HCT116 (cell line): ENCODE data around the gene STK38L. TPM values are rescaled to one million over a fixed set of nuclear protein-coding genes. Genes with fewer than 3 reads are reported as not detected.

Source experiments
- ATAC-seq: fragments of 200-7000 bp; cut with Tn5 transposase; 2 replicates; pipeline ENCODE4 v1.9.1; 2020; ENCODE audit warnings: mild to moderate bottlenecking, moderate library complexity
- BruUV-seq: library from RNA; stranded (reverse); fragments of 400-500 nt; replicated peaks from 2 replicates; lab custom pipeline; 2021; lab: Mats Ljungman, UMichigan
- CTCF ChIA-PET: fragments of 300-600 bp; sonication (Branson Sonifier 250); formaldehyde crosslinking; loops from one replicate; lab custom pipeline; 2021; ENCODE audit warnings: antibody characterized with exemption; lab: Charles Lee
- POLR2A ChIA-PET: fragments of 300-600, 350-600 bp; sonication (Branson Sonifier 250); formaldehyde crosslinking; loops from one replicate; lab custom pipeline; 2021; ENCODE audit warnings: antibody characterized with exemption; lab: Charles Lee
- RAD21 ChIA-PET, 2 experiments: fragments of 300-600 bp; sonication (Branson Sonifier 250); formaldehyde crosslinking; loops; one replicate each; lab custom pipeline; 2023; ENCODE audit warnings: low total read pairs in 2 of 2; ENCODE audit not compliant: uncharacterized antibody in 2 of 2, unreplicated experiment in 2 of 2, low non-redundant PET in 1 of 2; lab: Charles Lee
- DNase-seq: peaks from one replicate; pipeline ENCODE4 v3.0.0-alpha.2; 2010; ENCODE audit warnings: low read depth, low spot score
- H2AFZ ChIP-seq: fragments of 200-600 bp; shearing (Covaris generic), sonication (generic); 2 replicates; pipeline ENCODE4 v1.6.1; 2017; ENCODE audit warnings: low read depth, mixed run types, mixed read lengths, antibody characterized with exemption, low read length; ENCODE audit not compliant: poor library complexity, severe bottlenecking
- H3K27ac ChIP-seq: 2 replicates; pipeline ENCODE4 v1.5.1; 2012; ENCODE audit warnings: low read depth, low read length
- H3K27me3 ChIP-seq: fragments of 200-600 bp; sonication (generic); 2 replicates; pipeline ENCODE4 v1.6.1; 2016; ENCODE audit warnings: mixed run types, low read length, mixed read lengths; ENCODE audit not compliant: insufficient read depth
- H3K36me3 ChIP-seq, 2 experiments: fragments of 200-500 bp in 1 of 2; fragments of 200-600 bp in 1 of 2; sonication (Bioruptor generic) in 1 of 2; sonication (generic) in 1 of 2; 2 replicates each; pipeline versions ENCODE4 v1.5.1 to v1.6.1; 2014 to 2016; ENCODE audit warnings: low read length in 2 of 2, inconsistent platforms in 1 of 2, mixed read lengths in 1 of 2, mixed run types in 1 of 2; ENCODE audit not compliant: insufficient read depth in 2 of 2, control insufficient read depth in 1 of 2
- H3K4me1 ChIP-seq, 2 experiments: fragments of 200-600 bp in 1 of 2; sonication (generic) in 1 of 2; 2 replicates each; pipeline versions ENCODE4 v1.5.1 to v1.6.1; 2012 to 2017; ENCODE audit warnings: low read length in 2 of 2, inconsistent platforms in 1 of 2, mild to moderate bottlenecking in 1 of 2, mixed read lengths in 1 of 2, mixed run types in 1 of 2, moderate library complexity in 1 of 2; ENCODE audit not compliant: insufficient read depth in 2 of 2, control insufficient read depth in 1 of 2
- H3K4me2 ChIP-seq: fragments of 200-600 bp; sonication (generic); 2 replicates; pipeline ENCODE4 v1.6.1; 2017; ENCODE audit warnings: mixed run types, low read length, mixed read lengths
- H3K4me3 ChIP-seq, 2 experiments: fragments of 200-600 bp in 1 of 2; sonication (generic) in 1 of 2; replicated peaks in 1 of 2; 2 replicates each; pipeline ENCODE4 v1.5.1; 2011 to 2016; ENCODE audit warnings: low read length in 2 of 2, control low read depth in 1 of 2, low read depth in 1 of 2, mild to moderate bottlenecking in 1 of 2, mixed read lengths in 1 of 2, mixed run types in 1 of 2
- H3K79me2 ChIP-seq: fragments of 200-600 bp; sonication (generic); 2 replicates; pipeline ENCODE4 v1.6.1; 2017; ENCODE audit warnings: mild to moderate bottlenecking, mixed run types, low read length, moderate library complexity, mixed read lengths; ENCODE audit not compliant: insufficient read depth
- H3K9ac ChIP-seq: fragments of 200-600 bp; sonication (generic); 2 replicates; pipeline ENCODE4 v1.6.1; 2016; ENCODE audit warnings: low read length, mixed read lengths
- H3K9me2 ChIP-seq: fragments of 200-600 bp; sonication (generic), shearing (Covaris generic); 2 replicates; pipeline ENCODE4 v1.6.1; 2017; ENCODE audit warnings: mixed run types, mild to moderate bottlenecking, moderate library complexity; ENCODE audit not compliant: insufficient read depth
- H3K9me3 ChIP-seq, 2 experiments: fragments of 200-500 bp in 1 of 2; fragments of 200-600 bp in 1 of 2; sonication (Bioruptor generic) in 1 of 2; sonication (generic) in 1 of 2; 2 replicates each; pipeline ENCODE4 v1.6.1; 2014 to 2017; ENCODE audit warnings: low read length in 2 of 2, mixed read lengths in 2 of 2, inconsistent platforms in 1 of 2, low read depth in 1 of 2, mild to moderate bottlenecking in 1 of 2, mixed run types in 1 of 2, moderate library complexity in 1 of 2; ENCODE audit not compliant: control insufficient read depth in 1 of 2, insufficient read depth in 1 of 2
- H4K20me1 ChIP-seq: fragments of 200-600 bp; sonication (generic), shearing (Covaris generic); 2 replicates; pipeline ENCODE4 v1.6.1; 2017; ENCODE audit warnings: mixed run types, mild to moderate bottlenecking, moderate library complexity; ENCODE audit not compliant: insufficient read depth
- CBX3 ChIP-seq: IDR thresholded peaks from 2 replicates; pipeline ENCODE4 v1.6.1; 2012; ENCODE audit warnings: low read depth
- EGR1 ChIP-seq: IDR thresholded peaks from 2 replicates; pipeline ENCODE4 v1.6.1; 2012; ENCODE audit warnings: low read depth
- ELF1 ChIP-seq: IDR thresholded peaks from 2 replicates; pipeline ENCODE4 v1.6.1; 2012; ENCODE audit warnings: low read depth, borderline replicate concordance
- EZH2 ChIP-seq: fragments of 200-600 bp; sonication (generic); IDR thresholded peaks from 2 replicates; pipeline ENCODE4 v1.6.1; 2017; ENCODE audit warnings: antibody characterized with exemption, mixed run types
- EZH2phosphoT487 ChIP-seq: fragments of 200-600 bp; IDR thresholded peaks from 2 replicates; pipeline ENCODE4 v1.6.1; 2018; ENCODE audit warnings: antibody characterized with exemption, borderline replicate concordance
- FOSL1 ChIP-seq: IDR thresholded peaks from 2 replicates; pipeline ENCODE4 v1.6.1; 2012; ENCODE audit warnings: low read depth
- JUND ChIP-seq: IDR thresholded peaks from 2 replicates; pipeline ENCODE4 v1.6.1; 2012
- POLR2A ChIP-seq: IDR thresholded peaks from 2 replicates; pipeline ENCODE4 v1.7.0; 2011; ENCODE audit warnings: borderline replicate concordance; ENCODE audit not compliant: insufficient read depth, insufficient read length; ENCODE audit errors: extremely low read depth
- SRF ChIP-seq: IDR thresholded peaks from 2 replicates; pipeline ENCODE4 v1.6.1; 2012; ENCODE audit warnings: low read depth
- ZNF274 ChIP-seq: fragments of 200-500 bp; sonication (Bioruptor generic); IDR thresholded peaks from 2 replicates; pipeline ENCODE4 v1.6.1; 2014; ENCODE audit warnings: mild to moderate bottlenecking, low read depth, low read length, inconsistent platforms
- intact Hi-C: fragments of 100-400 bp; cut with micrococcal nuclease; formaldehyde crosslinking; loops from 2 replicates; pipeline ENCODE4 v1.10.0; 2022
- total RNA-seq: library from RNA; stranded (reverse); gene quantifications from one replicate; pipeline ENCODE4 v1.2.1, GENCODE V29; 2021; ENCODE audit not compliant: unreplicated experiment
- TF ChIP-seq, protein P1 (sequence below): IDR thresholded peaks from 2 replicates; pipeline ENCODE4 v1.6.1; 2012; ENCODE audit warnings: low read depth

Gene STK38L
- total RNA-seq, 1 experiment from 2014 or later = 23.9 TPM

DNA sequence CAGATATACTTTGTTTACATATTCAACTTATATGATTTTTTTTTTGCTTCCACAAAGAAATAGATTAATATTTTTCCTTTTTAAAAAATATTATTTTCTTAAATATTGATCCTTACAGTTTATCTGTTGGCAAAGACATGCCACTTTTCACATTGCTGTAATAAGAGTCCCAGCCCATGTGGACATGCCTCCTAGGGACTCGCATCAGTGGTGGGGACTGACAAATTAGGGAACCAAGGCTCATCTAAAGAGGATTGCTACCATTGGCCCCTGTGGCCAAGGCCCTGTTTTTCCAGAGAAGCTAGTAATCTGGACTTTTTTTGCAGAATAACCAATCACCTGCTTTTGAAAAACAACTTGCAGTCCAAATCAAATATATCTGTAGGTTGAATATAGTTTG lies 60.8 kb downstream of the STK38L start:
- intact Hi-C loops = loop anchor here (5.0 to 10.0 kb wide), 2 partner anchors 160 to 453 kb away; no protein-coding TSS in a partner anchor

More for the DNA sequence above, 60.8 kb downstream of the STK38L start:
- Histone ChIP-seq H3K27me3 (no peaks in the 10 kb centered on the region), H3K4me2 (no peak overlapping the region), H3K9me2 (no peaks in the 10 kb centered on the region), H3K4me3 (no peak overlapping the region), H3K36me3 (peaks cover 6% of the 10 kb centered on the region in 2 experiments; a peak in 3 of 4 replicates), H3K9ac (no peak overlapping the region), H3K9me3 (no peaks in the 10 kb centered on the region), H4K20me1 (no peaks in the 10 kb centered on the region), H3K27ac (no peak overlapping the region), H3K4me1 (no peaks in the 10 kb centered on the region), H3K79me2 (no peaks in the 10 kb centered on the region), H2AFZ (no peak overlapping the region)
- ChIA-PET RAD21 (interaction anchor here in 1 of 2 experiments (0.7 kb wide), 1 partner anchor 464 kb away, joined by 7 read pairs; no protein-coding TSS in a partner anchor), CTCF (interaction anchor here (0.7 to 6.1 kb wide), 7 partner anchors 9 to 420 kb away, joined by 3 to 68 read pairs (median 9); partner anchors contain the start of gene MED21), POLR2A (no interaction called here)
- no peak for ATAC-seq
- DNase-seq = no peak
- BruUV-seq = no TSS peak
- TF ChIP-seq, protein P1, sequence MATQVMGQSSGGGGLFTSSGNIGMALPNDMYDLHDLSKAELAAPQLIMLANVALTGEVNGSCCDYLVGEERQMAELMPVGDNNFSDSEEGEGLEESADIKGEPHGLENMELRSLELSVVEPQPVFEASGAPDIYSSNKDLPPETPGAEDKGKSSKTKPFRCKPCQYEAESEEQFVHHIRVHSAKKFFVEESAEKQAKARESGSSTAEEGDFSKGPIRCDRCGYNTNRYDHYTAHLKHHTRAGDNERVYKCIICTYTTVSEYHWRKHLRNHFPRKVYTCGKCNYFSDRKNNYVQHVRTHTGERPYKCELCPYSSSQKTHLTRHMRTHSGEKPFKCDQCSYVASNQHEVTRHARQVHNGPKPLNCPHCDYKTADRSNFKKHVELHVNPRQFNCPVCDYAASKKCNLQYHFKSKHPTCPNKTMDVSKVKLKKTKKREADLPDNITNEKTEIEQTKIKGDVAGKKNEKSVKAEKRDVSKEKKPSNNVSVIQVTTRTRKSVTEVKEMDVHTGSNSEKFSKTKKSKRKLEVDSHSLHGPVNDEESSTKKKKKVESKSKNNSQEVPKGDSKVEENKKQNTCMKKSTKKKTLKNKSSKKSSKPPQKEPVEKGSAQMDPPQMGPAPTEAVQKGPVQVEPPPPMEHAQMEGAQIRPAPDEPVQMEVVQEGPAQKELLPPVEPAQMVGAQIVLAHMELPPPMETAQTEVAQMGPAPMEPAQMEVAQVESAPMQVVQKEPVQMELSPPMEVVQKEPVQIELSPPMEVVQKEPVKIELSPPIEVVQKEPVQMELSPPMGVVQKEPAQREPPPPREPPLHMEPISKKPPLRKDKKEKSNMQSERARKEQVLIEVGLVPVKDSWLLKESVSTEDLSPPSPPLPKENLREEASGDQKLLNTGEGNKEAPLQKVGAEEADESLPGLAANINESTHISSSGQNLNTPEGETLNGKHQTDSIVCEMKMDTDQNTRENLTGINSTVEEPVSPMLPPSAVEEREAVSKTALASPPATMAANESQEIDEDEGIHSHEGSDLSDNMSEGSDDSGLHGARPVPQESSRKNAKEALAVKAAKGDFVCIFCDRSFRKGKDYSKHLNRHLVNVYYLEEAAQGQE = no peak
- no peak for TF ChIP-seq SRF
- no peak for TF ChIP-seq POLR2A
- no peak for TF ChIP-seq FOSL1
- TF ChIP-seq ZNF274 = no peak
- TF ChIP-seq EZH2phosphoT487 = no peak
- TF ChIP-seq ELF1 = no peak
- no peak for TF ChIP-seq JUND
- no peak for TF ChIP-seq EGR1
- TF ChIP-seq EZH2 = no peak
- no peak for TF ChIP-seq CBX3
